Erythroblast (primary cell): ENCODE results near the gene RNF39.

Source experiments
- GATA1 ChIP-seq: IDR thresholded peaks from 2 replicates; pipeline ENCODE4 v1.6.1; 2011; ENCODE audit warnings: low read depth, mild to moderate bottlenecking, control low read depth, low read length, moderate library complexity
- POLR2A ChIP-seq: IDR thresholded peaks from 2 replicates; pipeline ENCODE4 v1.6.1; 2011; ENCODE audit warnings: mild to moderate bottlenecking, low read length

DNA sequence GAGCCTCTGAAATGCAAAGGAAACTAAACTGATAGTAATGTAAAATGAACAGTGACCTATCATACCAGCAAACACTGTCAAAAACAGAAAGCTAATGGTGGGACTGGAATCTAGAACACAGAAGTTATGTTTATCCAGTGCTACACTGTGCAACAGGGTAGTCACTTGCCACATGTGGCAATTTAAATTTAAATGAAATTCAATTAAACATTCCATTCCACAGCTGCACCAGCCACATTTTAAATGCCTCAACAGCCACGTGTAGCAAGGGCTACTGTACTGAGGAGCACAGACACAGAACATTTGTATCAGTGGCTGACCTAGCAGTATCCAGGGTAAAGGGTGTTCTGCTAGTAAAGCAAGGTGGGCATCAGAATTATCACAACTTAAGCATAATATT is 20.1 kb downstream of the RNF39 start:
- TF ChIP-seq POLR2A (no peak), GATA1 (no peak)
